DMS53 (cell line): ENCODE measurements around the gene FAIM.
"Not testable (repeated sequence)": the region's sequence is repeated elsewhere in the genome, so short reads cannot be mapped to it uniquely, and the experiment has no call there.

Source experiments
- DNase-seq: peaks from one replicate; lab custom pipeline; 2025; lab: John Stamatoyannopoulos, UW

The FAIM gene

GRCh38 chr3:138680974-138681373 is 72.4 kb downstream of the FAIM start:
- not testable (repeated sequence) for DNase-seq

GRCh38 chr3:138681463-138682220 is 73.1 kb downstream of the FAIM start:
- DNase-seq: peak; percentile 60

- DNase-seq: no peak
These were observed 74.1 kb downstream of the FAIM start for GRCh38 chr3:138682648-138683047.
